Thoracic aorta (tissue), 2 donors: ENCODE measurements around the gene GALE. TPM values are rescaled to one million over a fixed set of nuclear protein-coding genes. Genes with fewer than 3 reads are reported as not detected.

Source experiments
- ATAC-seq: fragments of 150-250 bp; one replicate; pipeline ENCODE4 v1.8.0; 2017; ENCODE audit warnings: low read depth; ENCODE audit not compliant: insufficient number of reproducible peaks, low FRiP score
- DNase-seq: peaks from one replicate; pipeline ENCODE4 v3.0.0-alpha.2; 2020; ENCODE audit warnings: low spot score
- H3K27ac ChIP-seq, 2 donors: fragments of 200-600 bp; sonication (generic); 1 replicate in 1 of 2; 2 replicates in 1 of 2; pipeline ENCODE4 v1.5.1; 2016; ENCODE audit warnings: mild to moderate bottlenecking in 2 of 2, moderate library complexity in 2 of 2
- H3K27me3 ChIP-seq: fragments of 200-600 bp; sonication (generic); replicated peaks from 2 replicates; pipeline ENCODE4 v1.6.0; 2016; ENCODE audit warnings: mild to moderate bottlenecking; ENCODE audit not compliant: insufficient read depth
- H3K36me3 ChIP-seq: fragments of 200-600 bp; sonication (generic); one replicate; pipeline ENCODE4 v1.5.1; 2016
- H3K4me1 ChIP-seq, 2 donors: fragments of 200-600 bp; sonication (generic); 1 replicate in 1 of 2; 2 replicates in 1 of 2; pipeline versions ENCODE4 v1.5.1 to v1.6.0; 2016; ENCODE audit warnings: low read depth in 2 of 2, mild to moderate bottlenecking in 1 of 2; ENCODE audit not compliant: control insufficient read depth in 1 of 2
- H3K4me3 ChIP-seq: fragments of 200-600 bp; sonication (generic); 2 replicates; pipeline ENCODE4 v1.5.1; 2016; ENCODE audit warnings: mild to moderate bottlenecking
- H3K9me3 ChIP-seq: fragments of 200-600 bp; sonication (generic); 2 replicates; pipeline ENCODE4 v1.5.1; 2016
- CTCF ChIP-seq: fragments of 200-600 bp; sonication (generic); IDR thresholded peaks from one replicate; pipeline ENCODE4 v1.5.1; 2019; ENCODE audit warnings: antibody characterized with exemption
- total RNA-seq, 2 donors: library from RNA; depleted of rRNA; stranded (reverse); fragments of >200 nt; gene quantifications; one replicate each; pipeline versions ENCODE4 v1.1.0 to v1.2.3, GENCODE V29; 2016

Gene GALE
- total RNA-seq, 2 donors from 2014 or later = 8.3 to 10.0 TPM

GRCh38 chr1:23801876-23802275 is 1.3 kb upstream of the GALE start:
- Histone ChIP-seq H3K27ac (no peak overlapping the region), H3K27me3 (no peaks in the 10 kb centered on the region), H3K9me3 (no peaks in the 10 kb centered on the region), H3K4me1 (peaks cover 3 to 23% of the 10 kb centered on the region in 2 donors), H3K4me3 (no peak overlapping the region), H3K36me3 (peaks cover under 1% of the 10 kb centered on the region)
- no peak for TF ChIP-seq CTCF
- DNase-seq = no peak
- ATAC-seq = no peak

GRCh38 chr1:23801338-23801748 is 789 bp upstream of the GALE start:
- H3K9me3 ChIP-seq = no peaks in the 10 kb centered on the region
- DNase-seq (no peak), ATAC-seq (no peak)
- TF ChIP-seq CTCF = no peak
- H3K4me3 ChIP-seq = peak overlapping the region; percentile 98
- no peaks in the 10 kb centered on the region for H3K27me3 ChIP-seq
- peaks cover 4% of the 10 kb centered on the region for H3K36me3 ChIP-seq
- peak overlapping the region; percentile 85 to 93 for H3K27ac ChIP-seq
- H3K4me1 ChIP-seq = peaks cover 3 to 23% of the 10 kb centered on the region in 2 donors

- DNase-seq = no peak
- Histone ChIP-seq H3K4me3 (peak overlapping the region; percentile 98), H3K4me1 (peaks cover 3 to 23% of the 10 kb centered on the region in 2 donors), H3K27me3 (no peaks in the 10 kb centered on the region), H3K9me3 (no peaks in the 10 kb centered on the region), H3K27ac (peak overlapping the region; percentile 85 to 93), H3K36me3 (peaks cover 8% of the 10 kb centered on the region)
- ATAC-seq = peak; percentile 7
- no peak for TF ChIP-seq CTCF
These were observed 769 bp downstream of the GALE start for GRCh38 chr1:23799570-23800399.

- peaks cover 10% of the 10 kb centered on the region for H3K36me3 ChIP-seq
These were observed 1.3 kb downstream of the GALE start for GRCh38 chr1:23799255-23799569.

More at GRCh38 chr1:23799255-23799569, 1.3 kb downstream of the GALE start:
- DNase-seq (no peak), ATAC-seq (no peak)
- no peak overlapping the region for H3K27ac ChIP-seq
- H3K27me3 ChIP-seq = no peaks in the 10 kb centered on the region
- no peaks in the 10 kb centered on the region for H3K9me3 ChIP-seq
- TF ChIP-seq CTCF = no peak
- peaks cover 3 to 23% of the 10 kb centered on the region in 2 donors for H3K4me1 ChIP-seq
- peak overlapping the region; percentile 98 for H3K4me3 ChIP-seq
